GM08714 (cell line): ENCODE results near the gene ZGRF1.
"Not testable (repeated sequence)": the region's sequence is repeated elsewhere in the genome, so short reads cannot be mapped to it uniquely, and the experiment has no call there.

Experiments
- H3K4me3 ChIP-seq: fragments of 200-500 bp; sonication (Bioruptor generic); 2 replicates; pipeline ENCODE4 v1.5.1; 2014; ENCODE audit warnings: mild to moderate bottlenecking, low read length, inconsistent platforms
- ZNF274 ChIP-seq: IDR thresholded peaks from 2 replicates; pipeline ENCODE4 v1.6.1; 2012; ENCODE audit warnings: mild to moderate bottlenecking, low read depth, low read length

Gene ZGRF1

GRCh38 chr4:112648263-112649054 is 11.8 kb upstream of the ZGRF1 start:
- H3K4me3 ChIP-seq = no peak overlapping the region

GRCh38 chr4:112647785-112648184 is 11.1 kb upstream of the ZGRF1 start:
- no peak for TF ChIP-seq ZNF274
- no peak overlapping the region for H3K4me3 ChIP-seq

More at GRCh38 chr4:112648263-112649054, 11.8 kb upstream of the ZGRF1 start:
- no peak for TF ChIP-seq ZNF274

- TF ChIP-seq ZNF274 = no peak
- no peak overlapping the region for H3K4me3 ChIP-seq
These were observed 10.2 kb upstream of the ZGRF1 start for GRCh38 chr4:112646632-112647537.

- no peak for TF ChIP-seq ZNF274
- H3K4me3 ChIP-seq = no peak overlapping the region
These were observed 9.0 kb upstream of the ZGRF1 start for GRCh38 chr4:112645541-112646329.

GRCh38 chr4:112644595-112645535 is 8.2 kb upstream of the ZGRF1 start:
- not testable (repeated sequence) for H3K4me3 ChIP-seq

GRCh38 chr4:112642526-112642925 is 5.8 kb upstream of the ZGRF1 start:
- no peak for TF ChIP-seq ZNF274
- no peak overlapping the region for H3K4me3 ChIP-seq

GRCh38 chr4:112637552-112637866 is 800 bp upstream of the ZGRF1 start:
- no peak for TF ChIP-seq ZNF274
- H3K4me3 ChIP-seq = peak overlapping the region; percentile 100

GRCh38 chr4:112633477-112634235 is 3.1 kb downstream of the ZGRF1 start:
- no peak overlapping the region for H3K4me3 ChIP-seq
- TF ChIP-seq ZNF274 = no peak

- no peak for TF ChIP-seq ZNF274
- H3K4me3 ChIP-seq = no peak overlapping the region
These were observed 10.5 kb downstream of the ZGRF1 start for GRCh38 chr4:112626228-112626627.

GRCh38 chr4:112616984-112617383 is 19.7 kb downstream of the ZGRF1 start:
- H3K4me3 ChIP-seq = no peak overlapping the region
- no peak for TF ChIP-seq ZNF274

- H3K4me3 ChIP-seq = not testable (repeated sequence)
These were observed 23.9 kb downstream of the ZGRF1 start for GRCh38 chr4:112612814-112613213.

GRCh38 chr4:112604589-112604988 is 32.1 kb downstream of the ZGRF1 start:
- no peak overlapping the region for H3K4me3 ChIP-seq
- TF ChIP-seq ZNF274 = no peak

- no peak overlapping the region for H3K4me3 ChIP-seq
These were observed 41.7 kb downstream of the ZGRF1 start for GRCh38 chr4:112594993-112595392.

More at GRCh38 chr4:112594993-112595392, 41.7 kb downstream of the ZGRF1 start:
- no peak for TF ChIP-seq ZNF274
